Tibial nerve (tissue), 4 donors: ENCODE results near the gene MAGI1. TPM values are rescaled to one million over a fixed set of nuclear protein-coding genes. Genes with fewer than 3 reads are reported as not detected.

Experiments used
- DNase-seq, 2 donors: peaks; one replicate each; pipeline ENCODE4 v3.0.0-alpha.2; 2019; ENCODE audit warnings: low spot score in 2 of 2
- H3K27ac ChIP-seq, 4 donors: fragments of 200-600 bp; sonication (generic) in 3 of 4; one replicate each; pipeline ENCODE4 v1.5.1; 2017 to 2019; ENCODE audit warnings: mild to moderate bottlenecking in 1 of 4
- H3K27me3 ChIP-seq, 2 donors: fragments of 200-600 bp; sonication (generic) in 1 of 2; one replicate each; pipeline versions ENCODE4 v1.5.1 to v1.6.0; 2017 to 2019
- H3K36me3 ChIP-seq, 3 donors: fragments of 200-600 bp; sonication (generic); one replicate each; pipeline ENCODE4 v1.5.1; 2018 to 2019
- H3K4me1 ChIP-seq, 4 donors: fragments of 200-600 bp; sonication (generic) in 3 of 4; one replicate each; pipeline ENCODE4 v1.5.1; 2017 to 2019
- H3K4me3 ChIP-seq, 4 donors: fragments of 200-600 bp; sonication (generic) in 3 of 4; one replicate each; pipeline ENCODE4 v1.5.1; 2017 to 2019; ENCODE audit warnings: mild to moderate bottlenecking in 1 of 4, moderate library complexity in 1 of 4
- H3K9me3 ChIP-seq, 4 donors: fragments of 200-600 bp; sonication (generic) in 3 of 4; one replicate each; pipeline ENCODE4 v1.5.1; 2017 to 2019
- CTCF ChIP-seq, 5 experiments: fragments of 200-600 bp in 3 of 5; fragments of 450-650 bp in 2 of 5; sonication (generic) in 3 of 5; IDR thresholded peaks; one replicate each; pipeline ENCODE4 v1.5.1; 2016 to 2019; ENCODE audit warnings: antibody characterized with exemption in 5 of 5, mild to moderate bottlenecking in 3 of 5, moderate library complexity in 2 of 5
- EP300 ChIP-seq, 2 donors: sonication (generic); formaldehyde crosslinking; IDR thresholded peaks; one replicate each; pipeline ENCODE4 v1.6.1; 2017; ENCODE audit warnings: antibody characterized with exemption in 2 of 2, mild to moderate bottlenecking in 1 of 2
- POLR2A ChIP-seq, 2 donors: fragments of 450-650 bp; IDR thresholded peaks; one replicate each; pipeline ENCODE4 v1.6.1; 2017; ENCODE audit warnings: antibody characterized with exemption in 2 of 2, mild to moderate bottlenecking in 2 of 2, moderate library complexity in 2 of 2
- WGBS, 2 donors: methylation state at CpG; one replicate each; pipeline ENCODE4 v1.1.5; 2018; 5-methylcytosine and 5-hydroxymethylcytosine counted together
- total RNA-seq, 4 donors: library from RNA; depleted of rRNA; stranded (reverse); fragments of >200 nt; gene quantifications; one replicate each; pipeline ENCODE4 v1.1.0, GENCODE V29; 2016

Gene MAGI1
- total RNA-seq, 4 donors from 2014 or later = 30.6 to 52.8 (median 36.1) TPM

- H3K27ac ChIP-seq = no peak overlapping the region
- no peaks in the 10 kb centered on the region for H3K27me3 ChIP-seq
- no peak for DNase-seq
- no peak for TF ChIP-seq EP300 (IDR thresholded peaks at IDR 0.05)
- peaks cover 0 to 13% (median 0%) of the 10 kb centered on the region in 3 donors for H3K36me3 ChIP-seq
- WGBS, 2 donors = 87 to 88% methylated on average over 3 of the region's 3 CpGs
- no peaks in the 10 kb centered on the region for H3K9me3 ChIP-seq
- H3K4me1 ChIP-seq = peaks cover 0 to 22% (median 4%) of the 10 kb centered on the region in 4 donors
- H3K4me3 ChIP-seq = no peak overlapping the region
Observed at GRCh38 chr3:65490114-65490513, 548.6 kb downstream of the MAGI1 start.

- 91 to 94% methylated on average over 2 of the region's 2 CpGs for WGBS, 2 donors
- H3K27ac ChIP-seq = no peak overlapping the region
- no peaks in the 10 kb centered on the region for H3K9me3 ChIP-seq
- DNase-seq = no peak
- no peaks in the 10 kb centered on the region for H3K27me3 ChIP-seq
- peaks cover 0 to 13% (median 0%) of the 10 kb centered on the region in 3 donors for H3K36me3 ChIP-seq
- TF ChIP-seq EP300 (IDR thresholded peaks at IDR 0.05) = no peak
- no peak for TF ChIP-seq CTCF (IDR thresholded peaks at IDR 0.05)
- no peak for TF ChIP-seq POLR2A (IDR thresholded peaks at IDR 0.05)
- H3K4me3 ChIP-seq = no peak overlapping the region
- peaks cover 0 to 30% (median 4%) of the 10 kb centered on the region in 4 donors for H3K4me1 ChIP-seq
Observed at GRCh38 chr3:65489253-65489652, 549.5 kb downstream of the MAGI1 start.

GRCh38 chr3:65485826-65486469 lies 552.8 kb downstream of the MAGI1 start:
- Histone ChIP-seq H3K4me3 (no peak overlapping the region), H3K27ac (peak overlapping the region in 2 of 4 donors; percentile 25 to 57), H3K9me3 (no peaks in the 10 kb centered on the region), H3K4me1 (peaks cover 0 to 49% (median 4%) of the 10 kb centered on the region in 4 donors), H3K36me3 (no peaks in the 10 kb centered on the region), H3K27me3 (no peaks in the 10 kb centered on the region)
- DNase-seq = no peak
- TF ChIP-seq EP300 (IDR thresholded peaks at IDR 0.05) = no peak
- TF ChIP-seq CTCF (IDR thresholded peaks at IDR 0.05) = no peak
- TF ChIP-seq POLR2A (IDR thresholded peaks at IDR 0.05) = no peak
- WGBS, 2 donors = 40 to 44% methylated on average over 3 of the region's 3 CpGs

- H3K4me3 ChIP-seq = no peak overlapping the region
- no peaks in the 10 kb centered on the region for H3K36me3 ChIP-seq
- no peaks in the 10 kb centered on the region for H3K27me3 ChIP-seq
- no peaks in the 10 kb centered on the region for H3K9me3 ChIP-seq
- TF ChIP-seq POLR2A (IDR thresholded peaks at IDR 0.05) (no peak), EP300 (IDR thresholded peaks at IDR 0.05) (peak in 1 of 2 donors; percentile 30), CTCF (IDR thresholded peaks at IDR 0.05) (no peak)
- 58 to 73% methylated on average over 3 of the region's 3 CpGs for WGBS, 2 donors
- DNase-seq = no peak
- H3K27ac ChIP-seq = no peak overlapping the region
- peaks cover 0 to 49% (median 4%) of the 10 kb centered on the region in 4 donors for H3K4me1 ChIP-seq
Observed at GRCh38 chr3:65484964-65485363, 553.8 kb downstream of the MAGI1 start.

GRCh38 chr3:65483480-65483879 lies 555.2 kb downstream of the MAGI1 start:
- WGBS, 2 donors = 31 to 37% methylated on average over 6 of the region's 6 CpGs
- no peak for TF ChIP-seq CTCF (IDR thresholded peaks at IDR 0.05)
- TF ChIP-seq POLR2A (IDR thresholded peaks at IDR 0.05) = no peak
- no peak for TF ChIP-seq EP300 (IDR thresholded peaks at IDR 0.05)
- Histone ChIP-seq H3K4me1 (peaks cover 0 to 49% (median 4%) of the 10 kb centered on the region in 4 donors), H3K4me3 (no peak overlapping the region), H3K27ac (no peak overlapping the region), H3K27me3 (no peaks in the 10 kb centered on the region), H3K9me3 (no peaks in the 10 kb centered on the region), H3K36me3 (no peaks in the 10 kb centered on the region)
- peak in 1 of 2 donors; percentile 28 for DNase-seq
